Right cardiac atrium (tissue), 5 donors: ENCODE data around the gene DENND1C. TPM values are rescaled to one million over a fixed set of nuclear protein-coding genes. Genes with fewer than 3 reads are reported as not detected.

Experiments
- ATAC-seq, 2 donors: fragments of 200-7000 bp; cut with Tn5 transposase; one replicate each; pipeline versions ENCODE4 v1.8.0 to v1.9.1; 2020; ENCODE audit warnings: moderate library complexity in 2 of 2, mild to moderate bottlenecking in 1 of 2
- DNase-seq, 3 donors: peaks; one replicate each; pipeline ENCODE4 v3.0.0-alpha.2; 2020
- H3K27ac ChIP-seq: one replicate; pipeline ENCODE4 v1.5.1; 2013; ENCODE audit warnings: mild to moderate bottlenecking, low read length, control low read depth, moderate library complexity
- H3K27me3 ChIP-seq: one replicate; pipeline ENCODE4 v1.6.1; 2013; ENCODE audit not compliant: control insufficient read depth, insufficient read depth
- H3K4me1 ChIP-seq: one replicate; pipeline ENCODE4 v1.6.1; 2013; ENCODE audit warnings: low read length; ENCODE audit not compliant: control insufficient read depth, insufficient read depth
- H3K4me3 ChIP-seq: one replicate; pipeline ENCODE4 v1.5.1; 2013; ENCODE audit warnings: low read length, control low read depth
- H3K9me3 ChIP-seq: one replicate; pipeline ENCODE4 v1.6.1; 2013; ENCODE audit warnings: low read length; ENCODE audit not compliant: control insufficient read depth
- WGBS: extraction: QIAGEN DNeasy Blood & Tissue Kit; methylation state at CpG from one replicate; pipeline ENCODE4 v1.1.7; 2013; 5-methylcytosine and 5-hydroxymethylcytosine counted together
- intact Hi-C, 4 donors: fragments of 100-400 bp; cut with DNase I; formaldehyde crosslinking; loops; one replicate each; pipeline versions ENCODE4 v1.11.0 to v1.14.0; 2022 to 2023
- polyA plus RNA-seq: library from polyadenylated mRNA; stranded (reverse); fragments of 200-250 nt; gene quantifications from one replicate; pipeline ENCODE4 v1.2.3, GENCODE V29; 2013
- total RNA-seq, 4 donors: library from RNA; stranded (reverse); fragmentation: NEBNext Ultra II Directional; extraction: Animal tissue kit (Norgen Biotek cat#: 25700); gene quantifications; one replicate each; pipeline ENCODE4 v1.2.1, GENCODE V29; 2021
- donor health status: healthy with polysubstance abuse.
- donor health status: DM: no; HTN: yes; CAD: no.
- donor health status: DM: no; HTN: no; CAD: no.
- donor health status: DM: no; HTN: yes; CAD: no; lungs with severe emphysema.
- donor health status: DM: yes; HTN: yes; CAD: no.

Gene DENND1C
- total and polyA plus RNA-seq, 5 donors = 0.54 to 1.9 (median 0.91) TPM

DNA sequence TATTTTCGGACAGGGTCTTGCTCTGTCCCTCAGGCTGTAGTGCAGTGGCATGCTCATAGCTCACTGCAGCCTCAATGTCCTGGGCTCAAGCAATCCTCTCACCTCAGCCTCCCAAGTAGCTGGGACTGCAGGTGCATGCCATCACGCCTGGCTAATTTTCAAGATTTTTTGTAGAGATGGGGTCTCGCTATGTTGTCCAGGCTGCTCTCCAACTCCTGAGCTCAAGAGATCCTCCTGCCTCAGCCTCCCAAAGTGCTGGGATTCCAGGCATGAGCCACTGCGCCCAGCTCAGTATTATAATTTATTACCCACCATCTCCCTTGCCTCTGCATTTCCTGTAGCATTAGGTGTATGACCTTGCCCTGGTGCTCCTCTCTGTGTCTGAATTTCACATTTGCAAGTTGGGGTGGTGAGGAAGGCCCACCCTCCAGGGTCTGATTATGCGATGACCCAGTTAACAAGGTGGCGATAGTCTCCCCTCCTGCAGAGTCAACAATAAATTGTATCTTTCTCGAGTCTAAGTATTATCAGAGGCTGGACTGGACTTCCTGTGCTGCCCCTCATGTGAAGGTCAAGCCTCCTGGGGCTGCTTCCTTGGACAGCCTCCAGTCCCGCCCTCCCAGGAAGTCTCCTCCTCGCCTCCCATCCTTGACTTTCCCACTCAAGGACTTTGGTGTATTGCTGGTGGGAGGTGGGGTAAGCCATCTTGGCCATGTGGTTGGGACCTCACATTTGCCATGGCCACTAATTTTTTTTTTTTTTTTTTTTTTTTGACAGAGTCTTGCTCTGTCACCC, 22.0 kb upstream of the DENND1C start:
- no peaks in the 10 kb centered on the region for H3K27me3 ChIP-seq
- no peaks in the 10 kb centered on the region for H3K4me1 ChIP-seq
- no peak overlapping the region for H3K4me3 ChIP-seq
- no peaks in the 10 kb centered on the region for H3K9me3 ChIP-seq
- DNase-seq (peak in 1 of 3 donors; percentile 70), ATAC-seq (peak in 1 of 2 donors; percentile 20)
- 73% methylated on average over 9 of the region's 9 CpGs for WGBS
- intact Hi-C loops = no loop called here
- H3K27ac ChIP-seq = no peak overlapping the region

GRCh38 chr19:6501740-6502648, 20.4 kb upstream of the DENND1C start, which contains the start of gene TUBB4A:
TUBB4A (minus strand) TSS chr19:6502309; CDS start chr19:6502212, 97 bp downstream.
- H3K9me3 ChIP-seq = no peaks in the 10 kb centered on the region
- WGBS = 1% methylated on average over 71 of the region's 71 CpGs
- no peak within 1 kb of the TSS for H3K27ac ChIP-seq
- intact Hi-C loops = no loop called here
- peak within 1 kb of the TSS; percentile 42 for H3K4me3 ChIP-seq
- H3K27me3 ChIP-seq = no peaks in the 10 kb centered on the region
- peak in 1 of 3 donors; percentile 63 for DNase-seq
- no peaks in the 10 kb centered on the region for H3K4me1 ChIP-seq
- ATAC-seq = peak; percentile 60 to 65

DNA sequence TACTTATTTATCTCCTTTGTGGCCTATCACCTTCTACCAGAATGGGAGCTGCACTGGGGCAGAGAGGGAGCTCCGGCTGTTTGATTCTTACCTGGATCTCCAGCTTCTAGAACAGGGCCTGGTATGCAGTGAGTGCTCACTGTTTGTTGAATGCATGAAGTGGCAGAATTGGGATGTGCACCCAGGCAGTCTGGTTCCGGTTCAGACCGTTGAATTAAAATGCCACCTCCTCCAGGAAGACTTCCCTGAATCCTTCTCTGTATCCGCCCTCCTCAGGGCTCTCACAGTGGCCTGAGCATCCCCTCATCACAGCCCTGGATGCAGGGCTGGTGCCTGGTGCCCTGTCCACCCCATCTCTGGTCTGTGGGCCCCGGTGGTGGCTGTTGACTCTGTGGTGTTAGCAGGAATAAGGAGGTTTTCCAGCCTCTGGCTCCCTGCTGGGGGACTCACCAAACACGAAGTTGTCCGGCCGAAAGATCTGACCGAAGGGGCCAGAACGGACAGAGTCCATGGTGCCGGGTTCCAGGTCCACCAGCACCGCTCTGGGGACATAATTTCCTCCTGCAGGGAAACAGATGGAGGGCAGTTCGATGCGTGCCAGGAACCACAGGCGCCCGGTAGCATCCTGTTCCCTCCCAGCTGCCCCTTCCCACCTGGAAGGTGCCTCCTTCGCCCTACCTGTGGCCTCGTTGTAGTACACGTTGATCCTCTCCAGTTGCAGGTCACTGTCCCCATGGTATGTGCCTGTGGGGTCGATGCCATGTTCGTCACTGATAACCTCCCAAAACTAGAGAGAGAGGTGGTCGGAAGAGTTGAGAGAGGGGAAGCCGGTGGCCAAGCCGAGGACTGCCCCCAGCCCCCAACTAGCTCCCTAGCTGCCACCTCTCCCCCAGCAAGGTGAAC, 19.5 kb upstream of the DENND1C start:
- Histone ChIP-seq H3K9me3 (no peaks in the 10 kb centered on the region), H3K27me3 (no peaks in the 10 kb centered on the region), H3K4me3 (peak overlapping the region; percentile 42), H3K27ac (no peak overlapping the region), H3K4me1 (no peaks in the 10 kb centered on the region)
- DNase-seq = peak in 1 of 3 donors; percentile 21
- intact Hi-C loops = no loop called here
- no peak for ATAC-seq
- 57% methylated on average over 24 of the region's 24 CpGs for WGBS

DNA sequence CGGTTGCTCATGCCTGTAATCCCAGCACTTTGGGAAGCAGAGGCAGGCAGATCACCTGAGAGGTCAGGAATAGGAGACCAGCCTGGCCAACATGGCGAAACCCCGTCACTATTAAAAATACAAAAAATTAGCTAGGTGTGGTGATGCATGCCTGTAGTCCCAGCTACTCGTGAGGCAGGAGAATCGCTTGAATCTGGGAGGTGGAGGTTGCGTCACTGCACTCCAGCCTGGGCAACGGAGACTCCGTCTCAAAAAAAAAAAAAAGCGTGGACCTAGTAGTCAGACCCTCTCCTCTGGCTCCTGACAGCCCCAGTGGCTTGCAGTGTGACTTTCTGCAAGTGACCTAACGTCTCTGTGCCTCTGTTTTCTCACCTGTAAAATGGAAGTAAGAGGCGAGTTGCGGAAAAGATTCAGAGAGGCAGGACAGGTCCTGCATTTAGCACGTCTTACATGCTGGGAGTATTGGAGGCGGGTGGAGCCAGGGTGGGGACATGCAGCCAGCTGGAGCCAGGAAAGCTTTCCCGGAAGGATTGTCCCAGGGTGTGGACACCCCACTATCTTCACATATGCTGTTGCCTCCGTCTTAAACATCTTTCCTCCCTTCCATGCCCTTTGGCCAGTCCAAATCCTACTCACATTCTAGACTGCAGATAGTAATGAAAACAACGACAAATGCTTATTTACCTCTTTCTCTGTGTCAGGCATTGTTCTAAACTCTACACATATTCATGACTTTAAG, 17.6 kb upstream of the DENND1C start:
- no peaks in the 10 kb centered on the region for H3K4me1 ChIP-seq
- intact Hi-C loops = no loop called here
- WGBS = 69% methylated on average over 17 of the region's 17 CpGs
- H3K27me3 ChIP-seq = no peaks in the 10 kb centered on the region
- H3K4me3 ChIP-seq = no peak overlapping the region
- H3K9me3 ChIP-seq = no peaks in the 10 kb centered on the region
- no peak for ATAC-seq
- peak in 1 of 3 donors; percentile 20 for DNase-seq
- H3K27ac ChIP-seq = no peak overlapping the region

DNA sequence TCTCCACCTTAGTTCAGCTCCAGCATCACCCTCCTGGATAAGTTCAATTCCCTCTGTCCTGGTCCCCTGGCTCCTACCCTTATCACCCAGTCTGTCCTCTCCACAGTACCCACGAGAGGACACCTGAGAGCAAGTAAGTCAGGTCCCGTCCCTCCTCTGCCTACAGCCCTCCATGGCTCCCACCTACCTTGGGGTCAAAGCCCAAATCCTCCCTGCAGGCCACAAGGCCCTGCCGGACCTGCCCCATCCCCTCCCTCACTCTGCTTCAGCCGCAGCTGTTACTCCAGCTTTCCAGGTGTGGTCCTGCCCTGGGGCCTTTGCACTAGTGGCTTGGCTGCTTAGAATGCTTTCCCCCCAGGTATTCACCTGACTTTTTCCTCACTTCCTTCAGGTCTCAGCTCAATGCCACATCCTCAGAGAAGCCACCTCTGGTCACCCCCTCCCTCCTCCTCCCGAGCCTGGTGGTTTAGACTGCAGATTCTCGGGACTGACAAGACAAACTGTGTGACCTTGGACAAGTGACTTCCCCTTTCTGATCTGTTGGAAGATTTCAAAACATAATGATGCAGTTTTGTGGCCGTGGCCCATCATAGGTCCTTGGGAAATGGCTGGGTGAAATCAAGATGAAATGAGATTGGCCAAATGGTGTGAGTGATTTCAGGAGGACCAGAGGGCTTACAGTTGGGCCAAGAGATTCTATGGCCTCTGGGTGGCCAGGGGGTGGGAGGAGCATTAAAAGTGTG, 16.9 kb upstream of the DENND1C start:
- DNase-seq (peak in 1 of 3 donors; percentile 3), ATAC-seq (no peak)
- Histone ChIP-seq H3K9me3 (no peaks in the 10 kb centered on the region), H3K27me3 (no peaks in the 10 kb centered on the region), H3K4me3 (no peak overlapping the region), H3K4me1 (no peaks in the 10 kb centered on the region), H3K27ac (no peak overlapping the region)
- 69% methylated on average over 7 of the region's 7 CpGs for WGBS
- intact Hi-C loops = no loop called here

- ATAC-seq (no peak), DNase-seq (peak in 1 of 3 donors; percentile 17)
- no peaks in the 10 kb centered on the region for H3K4me1 ChIP-seq
- 95% methylated on average over 19 of the region's 19 CpGs for WGBS
- no peak overlapping the region for H3K4me3 ChIP-seq
- H3K9me3 ChIP-seq = peaks cover 5% of the 10 kb centered on the region
- intact Hi-C loops = no loop called here
- no peaks in the 10 kb centered on the region for H3K27me3 ChIP-seq
- no peak overlapping the region for H3K27ac ChIP-seq
Observed at GRCh38 chr19:6495947-6496346, 14.4 kb upstream of the DENND1C start.

DNA sequence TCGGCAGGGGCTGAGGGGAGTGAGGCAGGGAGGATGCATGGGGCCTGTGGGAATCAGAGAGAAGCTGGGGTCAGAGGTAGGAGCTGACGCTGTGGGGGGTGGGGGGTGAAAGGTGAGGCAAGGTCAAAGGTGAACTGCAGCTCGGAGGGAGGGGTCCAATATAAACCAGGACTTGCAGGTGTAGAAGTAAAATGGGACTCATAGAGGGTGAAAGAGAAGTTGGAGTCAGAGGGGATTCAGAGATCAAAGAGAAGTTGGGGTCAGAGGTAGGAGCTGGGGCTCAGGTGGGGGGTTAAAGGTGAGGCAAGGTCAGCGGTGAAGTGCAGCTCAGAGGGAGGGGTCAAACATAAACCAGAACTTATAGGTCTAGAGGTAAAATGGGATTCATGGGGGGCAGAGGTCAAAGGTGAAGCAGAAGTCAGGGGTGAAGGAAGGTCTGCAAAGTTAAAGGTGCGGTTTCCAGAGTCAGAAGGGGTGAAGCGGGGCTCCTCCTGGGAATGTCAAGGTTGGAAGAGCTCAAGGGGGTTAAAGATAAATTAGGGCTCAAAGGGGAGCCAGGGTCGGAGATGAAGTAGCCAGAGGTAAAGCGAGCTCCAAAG, 12.9 kb upstream of the DENND1C start:
- intact Hi-C loops = no loop called here
- WGBS = 78% methylated on average over 8 of the region's 8 CpGs
- H3K4me3 ChIP-seq = no peak overlapping the region

GRCh38 chr19:6491802-6492592, 10.4 kb upstream of the DENND1C start:
- ATAC-seq = no peak

More for the DNA sequence above, 12.9 kb upstream of the DENND1C start:
- Histone ChIP-seq H3K27me3 (no peaks in the 10 kb centered on the region), H3K27ac (no peak overlapping the region), H3K9me3 (peaks cover 5% of the 10 kb centered on the region), H3K4me1 (no peaks in the 10 kb centered on the region)
- ATAC-seq (no peak), DNase-seq (peak in 1 of 3 donors; percentile 0)

GRCh38 chr19:6490134-6490533, 8.5 kb upstream of the DENND1C start:
- whole genome bisulfite sequencing = 66% methylated on average over 2 of the region's 2 CpGs
- H3K4me3 ChIP-seq = no peak overlapping the region
- ATAC-seq = no peak

More at GRCh38 chr19:6491802-6492592, 10.4 kb upstream of the DENND1C start:
- no peaks in the 10 kb centered on the region for H3K4me1 ChIP-seq
- no peak for DNase-seq
- H3K4me3 ChIP-seq = no peak overlapping the region
- H3K9me3 ChIP-seq = peaks cover 5% of the 10 kb centered on the region
- WGBS = 80% methylated on average over 4 of the region's 4 CpGs
- no peak overlapping the region for H3K27ac ChIP-seq
- intact Hi-C loops = no loop called here
- no peaks in the 10 kb centered on the region for H3K27me3 ChIP-seq

More at GRCh38 chr19:6490134-6490533, 8.5 kb upstream of the DENND1C start:
- Histone ChIP-seq H3K27me3 (no peaks in the 10 kb centered on the region), H3K27ac (no peak overlapping the region), H3K4me1 (no peaks in the 10 kb centered on the region), H3K9me3 (peaks cover 5% of the 10 kb centered on the region)
- no peak for DNase-seq
- intact Hi-C loops = no loop called here
